IPS-NIHi7 (cell line): Measurements from ENCODE around the gene ATRAID.
A peak's percentile ranks its signal among the peaks of the same experiment; 100 is the strongest.

Experiments
- DNase-seq: peaks from one replicate; pipeline ENCODE4 v3.0.0; 2012; ENCODE audit warnings: mixed read lengths; ENCODE audit errors: extremely low spot score

ATRAID gene

DNA sequence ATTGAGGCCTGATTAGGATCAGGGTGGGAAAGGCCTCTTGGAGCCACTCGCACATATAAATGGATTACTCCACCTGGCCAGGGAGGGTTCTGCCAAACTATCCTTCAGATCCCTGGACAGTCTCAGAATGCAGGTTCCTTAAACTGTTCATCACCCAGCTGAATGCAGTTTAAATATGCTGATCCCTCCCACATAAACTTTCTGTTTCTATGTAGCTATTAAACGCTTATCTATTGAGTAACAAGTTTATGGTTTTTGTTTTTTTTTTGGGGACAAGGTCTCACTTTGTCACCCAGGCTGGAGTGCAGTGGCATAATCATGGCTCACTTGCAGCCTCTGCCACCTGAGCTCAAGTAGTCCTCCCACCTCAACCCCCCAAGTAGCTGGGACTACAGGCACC, 7.2 kb downstream of the ATRAID start:
- DNase-seq, result no peak

DNA sequence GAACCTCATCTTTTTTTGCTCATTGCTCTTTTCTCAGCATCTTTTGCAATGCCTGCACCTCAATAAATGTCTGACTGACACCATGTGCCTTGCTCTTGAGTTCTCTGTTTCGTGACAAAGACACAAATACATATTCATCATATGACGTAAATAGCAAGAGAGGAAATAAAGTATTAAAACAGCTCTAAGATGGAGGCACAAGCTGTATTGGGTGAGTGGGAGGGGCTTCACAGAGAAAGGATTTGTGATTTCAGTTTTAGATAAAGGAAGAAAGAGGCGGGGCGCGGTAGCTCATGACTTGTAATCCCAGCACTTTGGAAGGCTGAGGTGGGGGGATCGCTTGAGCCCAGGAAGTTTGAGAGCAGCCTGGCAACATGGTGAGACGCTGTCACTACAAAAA, 8.2 kb downstream of the ATRAID start:
- no peak for DNase-seq

DNA sequence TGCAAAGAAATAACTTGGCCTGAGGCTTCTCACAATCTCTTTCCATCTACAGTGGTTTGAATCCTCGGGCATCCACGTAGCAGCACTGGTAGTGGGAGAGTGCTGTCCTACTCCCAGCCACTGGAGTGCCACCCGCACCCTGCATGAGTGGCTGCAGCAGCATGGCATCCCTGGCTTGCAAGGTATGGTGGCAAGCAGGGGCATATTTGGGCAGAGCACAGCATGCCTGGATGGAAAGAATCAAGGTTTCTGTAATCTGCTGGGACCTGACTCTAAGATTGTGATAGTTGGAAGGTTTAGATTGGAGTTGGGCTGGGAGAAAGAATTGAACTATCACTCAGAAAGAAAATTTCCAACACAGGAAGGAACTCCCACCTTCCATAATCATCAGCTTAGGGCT, 9.3 kb downstream of the ATRAID start:
- DNase-seq, result no peak

DNA sequence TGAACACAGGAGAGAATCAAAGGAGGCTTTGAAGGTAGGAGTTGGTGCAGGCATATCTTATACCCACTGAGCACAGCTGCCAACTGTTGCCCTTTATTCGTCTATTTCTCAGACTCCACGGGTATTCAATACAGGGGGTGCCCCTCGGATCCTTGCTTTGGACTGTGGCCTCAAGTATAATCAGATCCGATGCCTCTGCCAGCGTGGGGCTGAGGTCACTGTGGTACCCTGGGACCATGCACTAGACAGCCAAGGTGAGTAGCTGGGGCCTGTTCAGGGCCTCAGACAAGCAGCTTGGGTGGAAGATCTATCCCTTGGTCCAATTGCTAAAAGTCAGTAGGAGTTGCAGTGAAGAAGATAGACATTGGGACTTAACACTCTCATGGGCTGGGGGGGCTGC, 10.6 kb downstream of the ATRAID start:
- no peak for DNase-seq

DNA sequence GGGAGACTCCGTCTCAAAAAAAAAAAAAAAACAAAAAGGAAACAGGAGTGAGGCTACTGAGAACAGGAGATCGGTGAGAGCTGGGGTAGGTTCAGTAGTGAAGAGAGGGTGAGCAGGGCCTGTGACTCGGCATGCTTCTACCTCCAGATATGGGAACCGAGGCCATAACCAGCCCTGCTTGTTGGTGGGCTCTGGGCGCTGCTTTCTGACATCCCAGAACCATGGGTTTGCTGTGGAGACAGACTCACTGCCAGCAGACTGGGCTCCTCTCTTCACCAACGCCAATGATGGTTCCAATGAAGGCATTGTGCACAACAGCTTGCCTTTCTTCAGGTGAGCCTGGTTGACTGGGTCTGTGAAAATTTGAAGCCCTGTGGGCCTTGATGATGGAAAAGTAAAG, 11.6 kb downstream of the ATRAID start:
- no peak for DNase-seq

DNA sequence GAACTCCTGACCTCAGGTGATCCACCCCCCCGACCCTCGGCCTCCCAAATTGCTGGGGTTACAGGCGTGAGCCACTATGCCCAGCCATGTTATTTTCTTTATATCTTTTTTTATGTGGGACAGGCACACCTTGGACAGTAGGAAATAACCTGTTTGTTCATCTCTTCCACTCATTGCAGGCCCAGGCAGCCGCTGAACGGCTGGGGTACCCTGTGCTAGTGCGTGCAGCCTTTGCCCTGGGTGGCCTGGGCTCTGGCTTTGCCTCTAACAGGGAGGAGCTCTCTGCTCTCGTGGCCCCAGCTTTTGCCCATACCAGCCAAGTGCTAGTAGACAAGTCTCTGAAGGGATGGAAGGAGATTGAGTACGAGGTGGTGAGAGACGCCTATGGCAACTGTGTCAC, 13.7 kb downstream of the ATRAID start:
- DNase-seq, result no peak

DNA sequence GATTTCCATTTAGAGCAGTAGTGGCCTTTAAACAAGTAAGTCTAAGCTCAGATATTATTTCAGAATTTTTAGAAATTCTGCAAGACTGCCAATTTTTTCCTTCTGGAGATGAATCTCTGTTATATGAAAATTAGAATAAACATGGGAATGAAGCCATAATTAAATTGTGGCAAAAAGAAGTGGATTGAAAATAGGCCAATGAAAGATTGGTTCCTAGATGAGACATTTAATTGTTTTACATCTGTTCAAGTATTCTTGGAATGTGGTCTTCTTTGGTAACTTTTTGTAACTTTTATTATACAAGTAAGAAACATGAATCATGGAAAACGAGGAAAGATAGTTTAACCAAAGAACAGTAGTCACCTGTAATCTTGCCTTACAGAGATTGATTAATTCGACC, 15.7 kb downstream of the ATRAID start:
- DNase-seq, result no peak

DNA sequence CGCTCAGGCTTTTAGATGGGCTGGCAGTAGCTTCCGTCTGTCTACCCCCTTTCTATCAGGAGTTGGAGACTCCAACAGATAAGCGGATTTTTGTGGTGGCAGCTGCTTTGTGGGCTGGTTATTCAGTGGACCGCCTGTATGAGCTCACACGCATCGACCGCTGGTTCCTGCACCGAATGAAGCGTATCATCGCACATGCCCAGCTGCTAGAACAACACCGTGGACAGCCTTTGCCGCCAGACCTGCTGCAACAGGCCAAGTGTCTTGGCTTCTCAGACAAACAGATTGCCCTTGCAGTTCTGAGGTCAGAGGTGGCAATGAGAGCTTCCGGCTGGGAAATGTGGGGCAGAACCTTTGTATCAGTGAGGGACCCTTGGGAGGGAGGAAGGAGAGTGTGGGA, 20.1 kb downstream of the ATRAID start:
- DNase-seq, result no peak

DNA sequence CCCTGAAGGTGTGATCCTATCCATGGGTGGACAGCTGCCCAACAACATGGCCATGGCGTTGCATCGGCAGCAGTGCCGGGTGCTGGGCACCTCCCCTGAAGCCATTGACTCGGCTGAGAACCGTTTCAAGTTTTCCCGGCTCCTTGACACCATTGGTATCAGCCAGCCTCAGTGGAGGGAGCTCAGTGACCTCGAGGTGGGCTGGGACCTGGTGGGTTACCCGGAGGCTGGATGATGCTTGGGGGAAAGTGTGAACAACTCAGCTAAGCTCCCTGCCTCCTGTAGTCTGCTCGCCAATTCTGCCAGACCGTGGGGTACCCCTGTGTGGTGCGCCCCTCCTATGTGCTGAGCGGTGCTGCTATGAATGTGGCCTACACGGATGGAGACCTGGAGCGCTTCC, 21.5 kb downstream of the ATRAID start:
- DNase-seq, result no peak

DNA sequence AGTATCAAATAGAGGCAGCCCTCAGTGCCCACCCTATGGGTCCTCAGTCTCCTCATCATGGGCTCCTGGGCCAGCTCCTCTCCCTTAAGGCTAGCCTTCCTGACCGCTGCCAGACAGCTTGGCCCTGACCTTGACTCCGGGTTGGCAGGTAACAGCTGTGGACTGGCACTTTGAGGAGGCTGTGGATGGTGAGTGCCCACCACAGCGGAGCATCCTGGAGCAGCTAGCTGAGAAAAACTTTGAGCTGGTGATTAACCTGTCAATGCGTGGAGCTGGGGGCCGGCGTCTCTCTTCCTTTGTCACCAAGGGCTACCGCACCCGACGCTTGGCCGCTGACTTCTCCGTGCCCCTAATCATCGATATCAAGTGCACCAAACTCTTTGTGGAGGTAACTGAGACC, 24.3 kb downstream of the ATRAID start:
- DNase-seq, result no peak

DNA sequence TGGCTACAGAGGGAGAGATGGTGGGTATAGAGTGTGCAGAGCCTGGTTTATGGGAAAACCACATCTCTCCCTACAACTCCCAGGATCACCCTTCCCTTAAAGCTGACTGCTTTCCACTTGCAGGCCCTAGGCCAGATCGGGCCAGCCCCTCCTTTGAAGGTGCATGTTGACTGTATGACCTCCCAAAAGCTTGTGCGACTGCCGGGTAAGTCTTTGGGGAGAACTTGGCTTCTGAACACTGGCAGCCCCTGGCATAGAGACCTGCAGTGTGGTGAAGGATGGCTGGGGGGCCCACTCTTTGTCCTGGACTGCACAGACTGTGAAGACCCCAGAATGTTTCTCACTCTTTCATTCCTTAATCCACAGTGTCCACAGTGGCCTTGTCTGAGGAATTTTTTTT, 24.8 kb downstream of the ATRAID start:
- DNase-seq, result no peak

DNA sequence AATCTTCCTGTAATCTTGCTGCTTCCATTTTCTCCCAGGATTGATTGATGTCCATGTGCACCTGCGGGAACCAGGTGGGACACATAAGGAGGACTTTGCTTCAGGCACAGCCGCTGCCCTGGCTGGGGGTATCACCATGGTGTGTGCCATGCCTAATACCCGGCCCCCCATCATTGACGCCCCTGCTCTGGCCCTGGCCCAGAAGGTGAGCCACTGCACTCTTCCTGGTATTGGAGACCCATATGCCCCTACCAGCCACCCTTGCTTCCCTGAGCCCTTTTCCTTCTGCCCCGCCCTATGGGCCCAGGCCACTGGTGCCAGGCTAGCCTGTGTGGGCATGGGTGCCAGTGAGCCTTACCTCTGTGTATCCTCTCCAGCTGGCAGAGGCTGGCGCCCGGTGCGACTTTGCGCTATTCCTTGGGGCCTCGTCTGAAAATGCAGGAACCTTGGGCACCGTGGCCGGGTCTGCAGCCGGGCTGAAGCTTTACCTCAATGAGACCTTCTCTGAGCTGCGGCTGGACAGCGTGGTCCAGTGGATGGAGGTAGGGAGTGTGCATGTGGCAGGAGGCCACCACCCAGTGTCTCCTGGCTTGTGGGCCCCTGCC, 25.6 kb downstream of the ATRAID start:
- DNase-seq, result no peak

DNA sequence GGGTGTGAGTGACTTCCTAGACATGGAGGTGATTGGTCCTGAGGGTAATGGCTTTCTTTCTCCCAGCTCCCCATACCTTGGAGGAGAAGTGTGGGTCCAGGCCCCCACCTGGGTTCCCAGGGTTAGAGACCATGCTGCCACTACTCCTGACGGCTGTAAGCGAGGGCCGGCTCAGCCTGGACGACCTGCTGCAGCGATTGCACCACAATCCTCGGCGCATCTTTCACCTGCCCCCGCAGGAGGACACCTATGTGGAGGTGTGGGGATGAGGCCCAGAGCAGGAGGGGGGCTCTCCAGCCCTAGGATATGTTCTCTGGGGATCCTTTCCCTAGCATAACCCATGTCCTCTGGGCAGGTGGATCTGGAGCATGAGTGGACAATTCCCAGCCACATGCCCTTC, 27.1 kb downstream of the ATRAID start:
- DNase-seq, result no peak

DNA sequence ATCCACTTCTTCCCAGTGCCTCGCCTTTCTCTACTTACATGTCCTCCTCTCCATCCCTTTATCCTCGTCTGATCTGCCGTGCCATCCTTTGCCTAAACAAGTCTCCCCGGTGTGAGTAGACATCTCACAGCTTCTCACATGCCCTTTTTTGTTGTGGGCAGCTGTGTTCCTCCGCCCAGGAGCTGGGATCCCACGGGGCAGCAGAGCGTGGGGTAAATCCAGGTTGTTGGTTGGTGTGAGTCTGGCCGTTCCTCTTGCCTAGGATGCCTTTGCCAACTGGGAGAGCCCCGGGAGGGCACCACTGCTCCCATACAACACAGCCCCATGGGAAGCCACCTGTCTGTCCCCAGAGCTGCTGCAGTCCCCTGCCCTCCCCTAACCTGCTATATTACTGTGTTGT, 28.6 kb downstream of the ATRAID start:
- DNase-seq, result no peak

DNA sequence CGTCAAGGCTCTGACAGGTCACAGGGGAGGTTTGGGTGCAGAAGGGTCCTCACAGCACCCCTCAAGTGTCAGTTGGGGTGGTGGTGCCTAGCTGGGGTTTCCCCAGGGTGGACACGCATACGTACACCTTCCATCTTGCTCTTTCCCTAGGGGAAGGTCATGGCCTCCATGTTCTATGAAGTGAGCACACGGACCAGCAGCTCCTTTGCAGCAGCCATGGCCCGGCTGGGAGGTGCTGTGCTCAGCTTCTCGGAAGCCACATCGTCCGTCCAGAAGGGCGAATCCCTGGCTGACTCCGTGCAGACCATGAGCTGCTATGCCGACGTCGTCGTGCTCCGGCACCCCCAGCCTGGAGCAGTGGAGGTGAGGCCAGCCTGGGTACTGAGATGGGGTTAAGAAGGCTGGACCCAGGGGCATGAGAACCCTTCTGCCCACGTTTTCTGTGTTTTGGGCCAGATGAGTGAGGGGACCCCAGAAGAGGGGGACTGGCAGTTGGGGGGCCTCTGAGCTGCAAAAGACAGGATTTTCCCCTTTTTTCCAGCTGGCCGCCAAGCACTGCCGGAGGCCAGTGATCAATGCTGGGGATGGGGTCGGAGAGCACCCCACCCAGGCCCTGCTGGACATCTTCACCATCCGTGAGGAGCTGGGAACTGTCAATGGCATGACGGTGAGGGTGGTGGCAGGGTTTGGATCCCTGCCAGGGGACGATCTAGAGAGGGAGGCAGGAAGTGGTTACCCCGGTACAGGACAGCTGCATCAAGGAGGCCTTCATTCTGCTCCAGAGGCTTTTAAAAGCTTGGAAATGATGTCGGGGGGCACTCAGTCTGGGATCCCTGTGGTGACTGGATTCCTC, 30.1 kb downstream of the ATRAID start:
- no peak for DNase-seq

DNA sequence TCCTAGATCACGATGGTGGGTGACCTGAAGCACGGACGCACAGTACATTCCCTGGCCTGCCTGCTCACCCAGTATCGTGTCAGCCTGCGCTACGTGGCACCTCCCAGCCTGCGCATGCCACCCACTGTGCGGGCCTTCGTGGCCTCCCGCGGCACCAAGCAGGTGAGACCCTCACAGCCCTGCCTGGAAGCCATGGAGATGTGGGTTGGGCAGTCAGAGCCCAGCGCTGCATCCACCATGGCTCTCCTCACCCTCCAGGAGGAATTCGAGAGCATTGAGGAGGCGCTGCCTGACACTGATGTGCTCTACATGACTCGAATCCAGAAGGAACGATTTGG, 30.7 kb downstream of the ATRAID start:
- DNase-seq, result no peak

DNA sequence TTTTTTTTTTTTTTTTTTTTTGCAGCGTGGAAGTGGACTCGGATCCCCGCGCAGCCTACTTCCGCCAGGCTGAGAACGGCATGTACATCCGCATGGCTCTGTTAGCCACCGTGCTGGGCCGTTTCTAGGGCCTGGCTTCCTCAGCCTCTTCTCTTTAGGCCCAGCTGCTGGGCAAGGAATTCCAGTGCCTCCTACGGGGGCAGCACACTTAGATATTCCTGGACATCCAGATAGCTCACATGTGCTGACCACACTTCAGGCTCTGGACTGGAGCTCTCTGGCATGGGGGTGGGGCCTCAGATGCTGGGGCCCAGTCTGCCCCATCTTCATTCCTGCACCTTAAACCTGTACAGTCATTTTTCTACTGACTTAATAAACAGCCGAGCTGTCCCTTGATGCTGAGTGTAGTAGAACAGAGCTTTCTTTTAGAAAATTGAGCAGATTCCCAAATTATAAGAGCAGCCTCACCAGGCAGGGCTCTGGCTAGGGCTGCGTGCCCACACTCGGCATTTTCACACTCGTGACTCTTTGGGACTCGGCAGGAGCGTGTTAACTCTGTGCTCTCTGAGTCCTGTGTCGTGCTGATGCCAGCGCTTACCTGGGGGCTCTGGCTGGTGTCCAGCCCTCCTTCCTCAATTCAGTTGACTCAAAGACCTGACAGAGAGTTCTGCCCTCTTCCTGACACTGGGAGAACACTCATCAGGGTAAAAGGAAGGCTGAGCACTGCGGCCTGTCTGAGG, 31.7 kb downstream of the ATRAID start:
- DNase-seq, result no peak

DNA sequence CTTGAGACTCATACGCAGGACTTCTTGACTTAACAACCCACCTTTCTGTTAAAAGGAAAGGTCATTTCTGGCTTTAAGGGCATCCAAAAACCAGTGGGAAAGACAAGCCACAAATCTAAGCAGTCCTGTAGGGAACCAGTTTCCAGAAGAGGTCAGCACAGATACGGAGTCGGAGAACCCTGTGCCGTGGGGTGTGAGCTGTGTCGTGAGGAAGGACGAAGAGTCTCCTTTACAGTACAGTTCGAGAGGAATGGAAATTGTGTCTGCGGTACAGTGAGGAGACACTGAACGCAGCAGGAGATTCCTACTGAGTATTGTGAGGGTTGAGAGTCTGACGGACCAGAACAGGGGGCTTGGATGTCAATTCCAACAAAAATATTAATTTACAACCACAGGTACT, 33.3 kb downstream of the ATRAID start:
- DNase-seq, result no peak

DNA sequence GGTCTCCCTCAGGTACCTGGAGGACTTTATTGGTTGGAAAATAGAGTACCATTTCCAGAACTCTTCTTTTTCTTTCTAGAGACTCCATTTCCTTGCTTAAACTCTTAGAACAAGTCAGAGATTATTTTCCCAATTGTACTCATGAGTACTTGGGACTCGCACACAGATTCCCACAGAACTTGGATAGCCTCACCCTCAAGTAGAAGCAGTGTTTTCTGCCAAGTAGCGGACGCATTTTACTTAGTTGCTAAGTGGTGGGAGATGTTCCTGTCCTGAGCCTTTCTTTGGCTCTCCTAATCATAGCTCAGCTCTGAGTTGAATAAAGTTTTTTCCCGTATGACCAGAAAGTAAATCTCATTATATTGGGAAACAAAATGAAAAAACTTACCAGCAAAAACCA, 33.8 kb downstream of the ATRAID start:
- no peak for DNase-seq

DNA sequence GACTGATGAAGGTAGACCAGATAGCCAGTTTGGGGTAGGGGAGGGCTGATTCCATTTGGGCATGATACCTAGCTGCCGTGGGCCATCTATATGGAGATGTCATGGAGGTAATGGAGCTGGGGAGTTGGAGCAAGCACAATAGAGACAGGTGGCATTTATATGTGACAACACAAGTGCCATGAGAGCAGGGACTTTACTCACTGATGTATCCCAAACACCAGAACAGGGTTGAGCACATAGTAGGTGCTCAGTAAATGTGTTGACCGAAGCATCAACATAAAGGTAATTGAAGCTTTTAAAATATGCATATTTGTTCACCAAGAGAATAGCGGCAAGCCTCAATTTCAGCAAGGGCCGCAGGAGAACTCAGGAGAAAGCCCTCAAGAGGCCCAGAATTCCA, 36.1 kb downstream of the ATRAID start:
- no peak for DNase-seq

DNA sequence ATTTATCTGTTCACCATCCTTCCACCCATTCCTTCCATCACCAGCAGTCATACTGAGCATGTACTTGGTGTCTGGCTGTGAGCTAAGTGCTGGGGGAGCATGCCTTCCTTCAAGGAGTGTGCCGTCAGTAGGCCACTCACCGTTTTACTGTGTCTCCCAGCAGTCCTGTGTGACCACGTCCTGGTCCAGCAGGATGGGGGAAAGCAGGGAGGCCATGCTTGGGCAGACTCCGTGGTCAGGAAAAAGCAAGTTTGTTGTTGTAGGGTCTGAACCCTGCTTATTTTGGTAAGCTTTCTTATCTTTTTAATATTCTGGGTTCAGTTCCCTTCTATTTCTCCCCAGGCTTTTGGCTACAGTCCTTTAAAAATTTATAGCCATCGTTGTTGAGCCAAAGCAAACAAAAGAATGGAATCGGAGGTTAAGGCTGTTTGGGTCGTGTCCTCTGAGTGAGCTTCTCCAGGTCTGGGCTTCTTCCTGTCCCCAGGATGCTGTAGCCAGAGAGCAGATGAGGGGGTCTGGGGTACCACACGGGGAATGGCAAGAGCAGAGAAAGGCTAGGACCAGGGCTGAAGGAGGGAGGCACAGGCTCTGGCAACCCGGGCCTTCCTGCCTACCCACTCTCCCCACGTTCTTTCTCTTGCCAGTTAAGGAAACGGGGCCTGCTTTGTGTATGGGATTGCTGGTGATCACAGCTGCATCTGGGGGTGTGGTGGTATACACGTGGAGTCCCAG, 37.5 kb downstream of the ATRAID start:
- DNase-seq, result no peak

DNA sequence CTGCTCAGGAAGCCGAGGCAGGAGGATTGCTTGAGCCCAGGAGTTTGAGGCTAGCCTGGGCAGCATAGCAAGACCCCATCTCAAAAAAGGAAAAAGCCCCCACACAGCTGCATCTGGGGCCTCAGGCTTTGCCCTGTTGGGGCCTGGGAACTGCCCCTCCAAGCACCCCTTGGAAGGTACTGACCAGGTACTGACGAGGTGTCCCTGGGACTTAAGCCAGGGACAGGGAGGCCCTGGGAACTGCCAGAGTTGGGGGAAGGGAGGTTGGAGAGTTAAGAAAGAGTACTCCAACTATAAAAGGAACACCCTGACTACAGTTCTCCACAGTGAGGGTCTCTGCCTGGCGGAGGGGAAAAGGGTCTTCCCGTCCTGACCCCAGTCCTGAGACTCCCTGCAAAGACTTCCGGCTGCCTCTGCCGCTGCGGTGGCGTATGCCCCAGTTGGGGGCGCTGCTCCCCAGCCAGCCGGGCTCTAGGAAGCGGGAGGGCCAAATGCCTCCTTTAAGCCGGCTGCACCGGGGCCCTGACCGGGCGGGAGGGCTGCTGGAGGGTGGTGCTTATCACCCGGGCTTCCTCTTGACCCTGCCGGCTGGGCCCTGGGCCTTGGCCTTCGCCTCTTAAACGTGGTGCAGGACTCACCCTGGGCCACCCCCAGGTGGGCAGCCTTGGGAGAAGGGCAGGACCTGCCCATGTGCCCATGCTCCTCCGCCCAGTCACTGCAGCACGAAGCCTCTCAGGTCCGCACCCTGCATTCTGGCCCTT, 38.2 kb downstream of the ATRAID start:
- DNase-seq, result peak; percentile 97
